SK-N-SH treated with all-trans-retinoic acid at 6 μM for 48 hours (cell line): ENCODE results near the gene CUL1.

Source experiments
- ATAC-seq: fragments of 200-7000 bp; cut with Tn5 transposase; 3 replicates; pipeline ENCODE4 v1.9.1; 2020; ENCODE audit warnings: mild to moderate bottlenecking, moderate library complexity
- ARNTL ChIP-seq: fragments of 450-650 bp; formaldehyde crosslinking; IDR thresholded peaks from 2 replicates; pipeline ENCODE4 v1.5.0; 2020; ENCODE audit warnings: low read depth, mild to moderate bottlenecking, moderate library complexity, borderline replicate concordance
- BACH2 ChIP-seq: fragments of 250-450 bp; sonication (Bioruptor Pico); IDR thresholded peaks from 2 replicates; pipeline ENCODE4 v1.9.0; 2021; ENCODE audit warnings: mild to moderate bottlenecking, borderline replicate concordance
- CREB5 ChIP-seq: fragments of 250-450 bp; sonication (Bioruptor Pico); IDR thresholded peaks from 2 replicates; pipeline ENCODE4 v1.5.1; 2020; ENCODE audit warnings: low read depth, mild to moderate bottlenecking, moderate library complexity
- CSDC2 ChIP-seq: fragments of 250-450 bp; sonication (Bioruptor Pico); IDR thresholded peaks from 2 replicates; pipeline ENCODE4 v1.5.0; 2020; ENCODE audit warnings: mild to moderate bottlenecking, moderate library complexity
- CSRNP3 ChIP-seq: fragments of 250-450 bp; sonication (Bioruptor Pico); IDR thresholded peaks from 2 replicates; pipeline ENCODE4 v1.5.1; 2021; ENCODE audit warnings: mild to moderate bottlenecking, moderate library complexity
- ESRRG ChIP-seq: fragments of 250-450 bp; sonication (Bioruptor Pico); IDR thresholded peaks from 2 replicates; pipeline ENCODE4 v1.6.1; 2021; ENCODE audit warnings: mild to moderate bottlenecking
- GLIS3 ChIP-seq: fragments of 250-450 bp; sonication (Bioruptor Pico); IDR thresholded peaks from 2 replicates; pipeline ENCODE4 v1.5.0; 2020; ENCODE audit warnings: mild to moderate bottlenecking, moderate library complexity
- ISL1 ChIP-seq: fragments of 250-450 bp; sonication (Bioruptor Pico); IDR thresholded peaks from 2 replicates; pipeline ENCODE4 v2.1.2; 2022; ENCODE audit warnings: mild to moderate bottlenecking, moderate library complexity
- OSR1 ChIP-seq: fragments of 250-450 bp; sonication (Bioruptor Pico); IDR thresholded peaks from 2 replicates; pipeline ENCODE4 v1.8.0; 2022; ENCODE audit warnings: moderate library complexity, mild to moderate bottlenecking, inconsistent platforms
- PATZ1 ChIP-seq: fragments of 250-450 bp; sonication (Bioruptor Pico); IDR thresholded peaks from 2 replicates; pipeline ENCODE4 v1.8.0; 2020; ENCODE audit warnings: mild to moderate bottlenecking, moderate library complexity, borderline replicate concordance
- POU6F1 ChIP-seq: fragments of 250-450 bp; sonication (Bioruptor Pico); IDR thresholded peaks from 2 replicates; pipeline ENCODE4 v1.8.0; 2021; ENCODE audit warnings: low read depth, mild to moderate bottlenecking, moderate library complexity, borderline replicate concordance
- PPARA ChIP-seq: fragments of 250-450 bp; sonication (Bioruptor Pico); IDR thresholded peaks from 2 replicates; pipeline ENCODE4 v1.5.0; 2020; ENCODE audit warnings: mild to moderate bottlenecking, borderline replicate concordance
- RARB ChIP-seq: fragments of 250-450 bp; sonication (Bioruptor Pico); IDR thresholded peaks from 2 replicates; pipeline ENCODE4 v1.8.0; 2021; ENCODE audit warnings: mild to moderate bottlenecking, moderate library complexity
- SNAI2 ChIP-seq: fragments of 250-450 bp; sonication (Bioruptor Pico); IDR thresholded peaks from 2 replicates; pipeline ENCODE4 v1.5.0; 2020; ENCODE audit warnings: mild to moderate bottlenecking, moderate library complexity
- TOX ChIP-seq: fragments of 250-450 bp; sonication (Bioruptor Pico); IDR thresholded peaks from 2 replicates; pipeline ENCODE4 v1.8.0; 2021; ENCODE audit warnings: mild to moderate bottlenecking, moderate library complexity, borderline replicate concordance
- TSHZ2 ChIP-seq: fragments of 250-450 bp; sonication (Bioruptor Pico); IDR thresholded peaks from 2 replicates; pipeline ENCODE4 v1.5.0; 2020; ENCODE audit warnings: mild to moderate bottlenecking, moderate library complexity
- ZC3H10 ChIP-seq: fragments of 250-450 bp; sonication (Bioruptor Pico); IDR thresholded peaks from 2 replicates; pipeline ENCODE4 v1.5.1; 2021; ENCODE audit warnings: mild to moderate bottlenecking, moderate library complexity
- ZFP3 ChIP-seq: fragments of 250-450 bp; sonication (Bioruptor Pico); IDR thresholded peaks from 2 replicates; pipeline ENCODE4 v1.5.0; 2020; ENCODE audit warnings: mild to moderate bottlenecking, moderate library complexity
- ZFP30 ChIP-seq: fragments of 450-650 bp; formaldehyde crosslinking; IDR thresholded peaks from 2 replicates; pipeline ENCODE4 v1.5.0; 2022; ENCODE audit warnings: mild to moderate bottlenecking, moderate library complexity
- ZNF565 ChIP-seq: fragments of 450-650 bp; formaldehyde crosslinking; conservative IDR thresholded peaks from 2 replicates; pipeline ENCODE4 v1.5.0; 2020; ENCODE audit warnings: low read depth, mild to moderate bottlenecking, moderate library complexity
- ZNF70 ChIP-seq: fragments of 450-650 bp; formaldehyde crosslinking; IDR thresholded peaks from 2 replicates; pipeline ENCODE4 v1.5.0; 2020; ENCODE audit warnings: mild to moderate bottlenecking, moderate library complexity
- ZNF8 ChIP-seq: fragments of 450-650 bp; formaldehyde crosslinking; IDR thresholded peaks from 2 replicates; pipeline ENCODE4 v1.5.0; 2020; ENCODE audit warnings: mild to moderate bottlenecking, moderate library complexity

Gene CUL1

GRCh38 chr7:148661471-148661870 is 37.2 kb upstream of the CUL1 start:
- ATAC-seq: no peak
- TF ChIP-seq ZNF8 (no peak), ZFP30 (no peak), SNAI2 (CRISPR knock-in tag) (no peak), ZFP3 (CRISPR knock-in tag) (no peak), OSR1 (CRISPR knock-in tag) (no peak), PATZ1 (CRISPR knock-in tag) (no peak), GLIS3 (CRISPR knock-in tag) (no peak)

- no peak for TF ChIP-seq ZFP30
- TF ChIP-seq CSDC2: no peak
- TF ChIP-seq RARB (CRISPR knock-in tag): no peak
- no peak for TF ChIP-seq CREB5 (CRISPR knock-in tag)
- TF ChIP-seq BACH2 (CRISPR knock-in tag): no peak
- TF ChIP-seq OSR1 (CRISPR knock-in tag): no peak
- TF ChIP-seq ZNF565 (CRISPR knock-in tag): no peak
- TF ChIP-seq SNAI2 (CRISPR knock-in tag): no peak
- no peak for TF ChIP-seq POU6F1
- no peak for TF ChIP-seq ESRRG
- TF ChIP-seq TOX (CRISPR knock-in tag): no peak
- no peak for TF ChIP-seq GLIS3 (CRISPR knock-in tag)
- no peak for TF ChIP-seq PPARA (CRISPR knock-in tag)
- no peak for TF ChIP-seq PATZ1 (CRISPR knock-in tag)
- TF ChIP-seq ZNF8: no peak
- no peak for TF ChIP-seq ARNTL
- TF ChIP-seq ZNF70 (CRISPR knock-in tag): no peak
- TF ChIP-seq, all 23 proteins: peak for 0
- ATAC-seq: peak; percentile 79
Measured at GRCh38 chr7:148662646-148663045, 36.1 kb upstream of the CUL1 start.

- TF ChIP-seq RARB (CRISPR knock-in tag): no peak
- TF ChIP-seq SNAI2 (CRISPR knock-in tag): no peak
- TF ChIP-seq ESRRG: no peak
- TF ChIP-seq OSR1 (CRISPR knock-in tag): no peak
- TF ChIP-seq ARNTL: no peak
- no peak for TF ChIP-seq CSRNP3 (CRISPR knock-in tag)
- TF ChIP-seq ZNF565 (CRISPR knock-in tag): no peak
- TF ChIP-seq ISL1 (CRISPR knock-in tag): no peak
- TF ChIP-seq POU6F1: no peak
- TF ChIP-seq CSDC2: no peak
- no peak for TF ChIP-seq PPARA (CRISPR knock-in tag)
- no peak for TF ChIP-seq ZFP3 (CRISPR knock-in tag)
- no peak for TF ChIP-seq TSHZ2 (CRISPR knock-in tag)
- TF ChIP-seq ZC3H10 (CRISPR knock-in tag): no peak
- TF ChIP-seq, all 23 proteins: peak for 0
- peak; percentile 40; the same call in 1 of the 3 replicates for ATAC-seq
Measured at GRCh38 chr7:148664324-148664723, 34.4 kb upstream of the CUL1 start.
